ENCODE measurements around the gene FMNL2.

GRCh38 chr2:152594022-152594766 is 259.2 kb downstream of the FMNL2 start:
- TF ChIP-seq CTCF (IDR thresholded peaks at IDR 0.05 in 2 of 3, conservative IDR thresholded peaks at IDR 0.05 in 1 of 3; ENCODE audit: borderline replicate concordance in 1 of 3, insufficient read depth in 1 of 3, low read depth in 2 of 3, low read length in 2 of 3) (no peak), ZFX (IDR thresholded peaks at IDR 0.05) (no peak), POLR2A (IDR thresholded peaks at IDR 0.05; ENCODE audit: borderline replicate concordance, extremely low read depth, insufficient read depth, insufficient read length) (no peak)

All from HCT116 (cell line).